NOMO-1 (cell line): ENCODE measurements around the gene PAX2.

Experiments used
- DNase-seq, 2 experiments: peaks; one replicate each; lab custom pipeline; 2025; ENCODE audit not compliant: unreplicated experiment in 2 of 2; lab: John Stamatoyannopoulos, UW

The PAX2 gene

GRCh38 chr10:100873146-100873826, 127.9 kb downstream of the PAX2 start:
- no peak for DNase-seq

GRCh38 chr10:100873827-100874326, 128.5 kb downstream of the PAX2 start:
- DNase-seq = no peak

GRCh38 chr10:100874702-100875483, 129.5 kb downstream of the PAX2 start:
- no peak for DNase-seq

- no peak for DNase-seq
Measured at GRCh38 chr10:100875484-100876166, 130.2 kb downstream of the PAX2 start.

GRCh38 chr10:100876585-100877460, 131.4 kb downstream of the PAX2 start:
- no peak for DNase-seq

GRCh38 chr10:100877461-100877850, 132.1 kb downstream of the PAX2 start:
- DNase-seq = no peak

- peak; percentile 10 to 37 for DNase-seq
Measured at GRCh38 chr10:100878291-100878910, 133.0 kb downstream of the PAX2 start.
